Measurements from ENCODE around the gene MBD5.
"Not testable (repeated sequence)": the region's sequence is repeated elsewhere in the genome, so short reads cannot be mapped to it uniquely, and the experiment has no call there.

The MBD5 gene

GRCh38 chr2:148021059-148021861, at the start of gene MBD5:
Gene MBD5, plus strand, starts transcription at chr2:148021091.
- DNase-seq (ENCODE audit: low read depth): peak; percentile 83
- peak within 1 kb of the TSS; percentile 93 for H3K4me3 ChIP-seq (ENCODE audit: low read depth, low read length)
- no peak for TF ChIP-seq CTCF (IDR thresholded peaks at IDR 0.05; ENCODE audit: insufficient read depth, low read depth, low read length, missing control alignments)

- no peak overlapping the region for H3K4me3 ChIP-seq (ENCODE audit: low read depth, low read length)
- DNase-seq (ENCODE audit: low read depth): no peak
- TF ChIP-seq CTCF (IDR thresholded peaks at IDR 0.05; ENCODE audit: insufficient read depth, low read depth, low read length, missing control alignments): no peak
These were observed 44.8 kb upstream of the MBD5 start for GRCh38 chr2:147976102-147976501.

GRCh38 chr2:147977679-147978078, 43.2 kb upstream of the MBD5 start:
- H3K4me3 ChIP-seq (ENCODE audit: low read depth, low read length): no peak overlapping the region
- TF ChIP-seq CTCF (IDR thresholded peaks at IDR 0.05; ENCODE audit: insufficient read depth, low read depth, low read length, missing control alignments): no peak
- no peak for DNase-seq (ENCODE audit: low read depth)

GRCh38 chr2:147980940-147981528, 39.9 kb upstream of the MBD5 start:
- no peak for TF ChIP-seq CTCF (IDR thresholded peaks at IDR 0.05; ENCODE audit: insufficient read depth, low read depth, low read length, missing control alignments)
- no peak overlapping the region for H3K4me3 ChIP-seq (ENCODE audit: low read depth, low read length)
- DNase-seq (ENCODE audit: low read depth): no peak

- no peak for TF ChIP-seq CTCF (IDR thresholded peaks at IDR 0.05; ENCODE audit: insufficient read depth, low read depth, low read length, missing control alignments)
- no peak overlapping the region for H3K4me3 ChIP-seq (ENCODE audit: low read depth, low read length)
- no peak for DNase-seq (ENCODE audit: low read depth)
These were observed 31.8 kb upstream of the MBD5 start for GRCh38 chr2:147989102-147989501.

GRCh38 chr2:147989809-147990403, 31.0 kb upstream of the MBD5 start:
- no peak overlapping the region for H3K4me3 ChIP-seq (ENCODE audit: low read depth, low read length)
- DNase-seq (ENCODE audit: low read depth): peak; percentile 64
- peak; percentile 50 for TF ChIP-seq CTCF (IDR thresholded peaks at IDR 0.05; ENCODE audit: insufficient read depth, low read depth, low read length, missing control alignments)

GRCh38 chr2:147994965-147995364, 25.9 kb upstream of the MBD5 start:
- H3K4me3 ChIP-seq (ENCODE audit: low read depth, low read length); DNase-seq (ENCODE audit: low read depth): not testable (repeated sequence)

All from GM12865 (cell line).